ENCODE measurements around the gene ANKRD44.

The ANKRD44 gene

DNA sequence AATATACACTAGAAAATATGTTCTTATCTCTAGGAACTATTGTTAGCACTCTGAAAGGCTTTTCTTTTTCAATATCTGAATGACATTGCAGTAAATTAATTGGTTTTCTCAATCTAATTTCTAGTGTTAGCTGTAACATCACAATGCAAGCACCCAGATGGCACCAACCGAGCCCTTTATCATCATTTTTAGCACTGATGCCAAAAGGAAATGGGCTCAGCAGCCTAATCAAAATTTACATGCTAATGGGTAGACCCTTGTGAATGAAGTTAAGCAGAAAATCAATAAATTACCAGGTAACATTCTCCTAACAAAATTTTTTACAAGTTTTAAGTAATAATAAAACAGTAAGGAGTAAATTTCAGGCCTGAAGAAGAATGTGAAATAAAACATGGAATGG is 330.6 kb downstream of the ANKRD44 start:
- ATAC-seq (no peak), DNase-seq (ENCODE audit: low spot score in 2 of 2) (no peak)
- Mint-ChIP-seq H3K36me3 (peaks cover 20% of the 10 kb centered on the region), H3K27ac (no peak overlapping the region), H3K4me3 (no peak overlapping the region), H3K4me1 (peaks cover 14% of the 10 kb centered on the region), H3K9me3 (peaks cover 6% of the 10 kb centered on the region)

DNA sequence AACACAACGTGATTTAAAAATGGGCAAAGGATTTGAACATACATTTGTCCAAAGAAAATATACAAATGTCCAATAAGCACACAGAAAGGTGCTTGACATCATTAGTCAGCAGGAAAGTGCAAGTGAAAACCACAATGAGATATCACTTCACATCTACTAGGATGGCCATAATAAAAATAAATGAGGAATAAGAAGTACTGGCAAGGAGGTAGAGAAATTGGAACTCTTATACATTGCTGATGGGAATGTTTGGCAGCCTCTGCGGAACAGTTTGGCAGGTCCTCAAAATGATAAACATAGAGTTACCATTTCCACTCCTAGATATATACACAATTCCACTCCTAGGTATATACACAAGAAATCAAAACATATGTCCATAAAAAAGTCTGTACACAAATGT is 333.1 kb downstream of the ANKRD44 start:
- DNase-seq (ENCODE audit: low spot score in 2 of 2), result no peak
- Mint-ChIP-seq H3K36me3 (peaks cover 16% of the 10 kb centered on the region), H3K4me1 (peaks cover 20% of the 10 kb centered on the region), H3K9me3 (peaks cover 3% of the 10 kb centered on the region), H3K4me3 (no peak overlapping the region), H3K27ac (no peak overlapping the region)
- no peak for ATAC-seq

DNA sequence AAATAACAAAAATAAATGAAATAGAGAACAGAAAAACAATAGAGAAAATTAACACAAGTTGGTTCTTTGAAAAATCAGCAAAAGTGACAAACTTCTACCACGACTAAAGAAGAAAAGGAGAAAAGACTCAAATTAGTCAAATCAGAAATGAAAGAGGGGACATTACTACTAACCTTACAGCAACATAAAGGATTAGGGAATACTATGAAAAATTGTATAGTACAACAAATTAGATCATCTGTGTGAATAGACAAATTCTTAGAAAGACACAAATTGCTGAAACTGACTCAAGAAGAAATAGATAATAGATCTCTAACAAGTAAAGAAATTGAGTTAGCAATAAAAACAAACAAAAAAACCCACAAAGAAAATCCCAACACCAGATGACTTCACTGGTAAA is 335.6 kb downstream of the ANKRD44 start:
- peaks cover 3% of the 10 kb centered on the region for H3K9me3 Mint-ChIP-seq
- no peak overlapping the region for H3K27ac Mint-ChIP-seq
- H3K4me1 Mint-ChIP-seq, result peaks cover 19% of the 10 kb centered on the region
- H3K36me3 Mint-ChIP-seq, result peaks cover 8% of the 10 kb centered on the region
- no peak overlapping the region for H3K4me3 Mint-ChIP-seq
- ATAC-seq, result peak; percentile 50
- DNase-seq (ENCODE audit: low spot score in 2 of 2), result no peak

DNA sequence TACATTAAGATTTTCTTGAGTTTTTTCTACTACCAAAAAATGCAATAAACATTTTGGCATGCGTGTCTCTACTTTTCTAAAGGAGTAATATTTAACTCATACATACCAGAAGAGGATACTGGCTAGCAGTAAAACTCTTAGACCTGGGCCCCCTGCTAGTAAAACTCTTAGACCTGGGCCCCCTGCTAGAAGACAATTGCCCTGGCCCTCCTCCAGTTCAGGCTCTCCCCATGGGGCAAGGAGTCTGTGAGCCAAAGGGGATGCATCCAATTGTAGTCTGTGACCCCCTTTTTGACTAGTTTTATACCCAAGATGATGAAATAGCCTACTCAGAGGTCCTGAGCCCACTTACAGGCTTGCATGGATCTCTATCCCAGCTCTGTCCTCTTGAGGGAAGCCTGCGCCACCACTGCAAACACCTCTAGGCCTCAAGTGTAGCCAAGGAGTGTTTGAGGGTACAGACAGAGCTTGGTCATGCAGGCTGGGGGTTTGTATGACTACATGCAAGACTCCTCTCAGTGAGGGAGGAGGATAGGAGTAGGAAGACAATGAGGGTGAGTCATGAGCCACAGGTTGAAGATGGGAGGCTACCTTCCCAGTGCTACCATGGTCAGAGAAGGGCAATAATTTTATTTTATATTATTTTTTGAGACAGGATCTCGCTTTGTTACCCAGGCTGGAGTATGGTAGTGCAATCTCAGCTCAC is 338.9 kb downstream of the ANKRD44 start:
- H3K27ac Mint-ChIP-seq, result no peak overlapping the region
- H3K9me3 Mint-ChIP-seq, result peaks cover 2% of the 10 kb centered on the region
- no peak overlapping the region for H3K4me3 Mint-ChIP-seq
- H3K4me1 Mint-ChIP-seq, result peaks cover 25% of the 10 kb centered on the region
- DNase-seq (ENCODE audit: low spot score in 2 of 2) (no peak), ATAC-seq (peak; percentile 88)
- H3K36me3 Mint-ChIP-seq, result peaks cover 8% of the 10 kb centered on the region

DNA sequence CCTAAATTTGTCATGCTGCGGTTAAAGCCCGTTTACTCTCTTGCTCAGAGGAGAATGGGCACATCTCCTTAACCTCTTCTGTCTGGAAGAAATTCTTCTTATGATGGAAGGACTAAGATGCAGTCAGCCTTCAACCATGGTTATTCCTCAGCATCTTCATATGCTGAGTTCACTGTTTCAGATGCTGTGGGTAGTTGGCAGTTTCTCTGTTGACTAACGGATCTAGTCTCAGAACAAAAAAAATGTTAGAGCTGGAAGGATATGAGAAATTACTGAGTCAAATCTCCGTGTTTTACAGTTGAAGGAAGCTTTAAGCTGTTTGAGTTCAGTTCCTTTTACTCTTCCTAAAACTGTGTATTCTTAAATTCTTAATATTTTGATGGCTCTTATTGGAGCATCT is 340.5 kb downstream of the ANKRD44 start:
- peak; percentile 89 for ATAC-seq
- Mint-ChIP-seq H3K4me3 (no peak overlapping the region), H3K9me3 (peaks cover 2% of the 10 kb centered on the region), H3K27ac (no peak overlapping the region), H3K4me1 (peaks cover 19% of the 10 kb centered on the region), H3K36me3 (no peaks in the 10 kb centered on the region)
- DNase-seq (ENCODE audit: low spot score in 2 of 2), result no peak

DNA sequence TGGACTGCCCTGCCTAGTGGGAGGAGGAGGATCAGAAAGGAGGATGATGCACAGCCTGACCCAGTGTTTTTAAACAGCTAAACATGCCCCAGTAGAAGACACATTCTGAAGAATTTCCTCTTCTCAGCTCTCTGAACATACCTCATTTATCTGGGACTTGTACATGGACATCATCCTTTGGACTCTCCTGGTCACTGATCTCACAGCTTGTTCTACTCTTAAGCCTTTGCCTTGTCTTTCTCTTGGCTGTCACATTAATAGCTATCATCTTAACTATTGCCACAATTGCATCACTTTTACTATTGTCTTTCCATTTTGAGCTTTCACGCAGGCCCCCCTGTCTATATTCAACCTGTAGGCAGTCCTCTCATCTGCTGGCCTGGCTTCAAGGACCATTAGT is 342.1 kb downstream of the ANKRD44 start:
- H3K4me3 Mint-ChIP-seq, result no peak overlapping the region
- H3K27ac Mint-ChIP-seq, result no peak overlapping the region
- peaks cover 2% of the 10 kb centered on the region for H3K9me3 Mint-ChIP-seq
- ATAC-seq (no peak), DNase-seq (ENCODE audit: low spot score in 2 of 2) (no peak)
- peaks cover 18% of the 10 kb centered on the region for H3K4me1 Mint-ChIP-seq
- H3K36me3 Mint-ChIP-seq, result no peaks in the 10 kb centered on the region

DNA sequence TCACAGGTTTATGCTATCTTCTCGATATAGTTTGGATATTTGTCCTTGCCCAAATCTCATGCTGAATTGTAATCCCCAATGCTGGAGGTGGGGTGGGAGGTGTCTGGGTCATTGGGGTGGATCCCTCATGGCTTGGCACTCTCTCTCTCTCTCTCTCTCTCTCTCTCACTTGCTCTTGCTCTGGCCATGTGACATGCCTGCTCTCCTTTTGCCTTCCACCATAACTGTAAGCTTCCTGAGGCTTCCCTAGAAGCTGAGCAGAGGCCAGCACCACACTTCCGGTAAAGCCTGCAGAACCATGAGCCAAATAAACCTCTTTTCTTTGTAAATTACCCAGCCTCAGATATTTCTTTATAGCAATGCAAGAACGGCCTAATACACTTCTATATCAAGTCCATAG is 342.8 kb downstream of the ANKRD44 start:
- H3K36me3 Mint-ChIP-seq, result no peaks in the 10 kb centered on the region
- DNase-seq (ENCODE audit: low spot score in 2 of 2) (no peak), ATAC-seq (no peak)
- H3K4me1 Mint-ChIP-seq, result peaks cover 24% of the 10 kb centered on the region
- H3K9me3 Mint-ChIP-seq, result peaks cover 2% of the 10 kb centered on the region
- H3K27ac Mint-ChIP-seq, result no peak overlapping the region
- H3K4me3 Mint-ChIP-seq, result no peak overlapping the region

DNA sequence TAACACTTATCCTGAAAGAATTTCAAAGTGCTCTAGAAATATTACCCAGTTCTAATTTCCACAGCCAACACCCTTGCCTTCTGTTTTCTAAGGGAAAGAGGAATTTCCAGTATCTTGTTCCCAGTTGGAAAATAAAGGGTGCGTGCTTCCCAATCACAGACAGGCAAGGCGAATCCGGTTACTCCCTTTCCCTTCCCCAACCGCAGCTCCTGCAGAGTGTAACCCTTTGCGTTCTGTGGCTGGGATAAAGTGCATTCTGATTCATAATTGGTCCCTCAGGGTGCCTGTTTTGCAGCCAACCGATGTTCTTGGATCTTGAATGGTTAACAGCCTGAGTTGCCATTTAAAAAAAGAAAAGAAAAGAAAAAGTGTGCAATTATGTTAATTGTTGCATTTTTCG is 343.5 kb downstream of the ANKRD44 start:
- ATAC-seq (no peak), DNase-seq (ENCODE audit: low spot score in 2 of 2) (no peak)
- Mint-ChIP-seq H3K4me3 (no peak overlapping the region), H3K36me3 (no peaks in the 10 kb centered on the region), H3K4me1 (peaks cover 29% of the 10 kb centered on the region), H3K9me3 (peaks cover 2% of the 10 kb centered on the region), H3K27ac (no peak overlapping the region)

DNA sequence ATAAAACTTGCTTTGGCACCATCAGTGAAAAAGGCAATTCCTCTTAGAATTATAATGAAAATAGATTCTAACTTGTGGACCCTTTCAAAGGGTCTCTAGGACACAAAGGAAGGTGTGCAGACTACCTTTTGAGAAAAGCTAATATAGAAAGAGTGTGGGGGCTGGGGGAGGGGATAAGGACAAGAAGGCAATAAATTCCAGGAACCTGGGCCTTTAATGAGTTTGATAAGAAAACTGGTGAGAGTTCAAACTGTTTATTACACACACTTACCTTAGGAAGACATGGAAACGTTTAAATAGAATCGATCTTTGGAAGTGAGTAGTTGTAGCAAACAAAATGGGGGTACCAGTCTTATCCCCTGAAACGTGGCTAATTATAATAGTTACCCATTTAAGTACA is 344.5 kb downstream of the ANKRD44 start:
- no peak for DNase-seq (ENCODE audit: low spot score in 2 of 2)
- Mint-ChIP-seq H3K27ac (no peak overlapping the region), H3K4me3 (no peak overlapping the region), H3K9me3 (peaks cover 2% of the 10 kb centered on the region), H3K36me3 (no peaks in the 10 kb centered on the region), H3K4me1 (peaks cover 34% of the 10 kb centered on the region)
- ATAC-seq, result no peak

DNA sequence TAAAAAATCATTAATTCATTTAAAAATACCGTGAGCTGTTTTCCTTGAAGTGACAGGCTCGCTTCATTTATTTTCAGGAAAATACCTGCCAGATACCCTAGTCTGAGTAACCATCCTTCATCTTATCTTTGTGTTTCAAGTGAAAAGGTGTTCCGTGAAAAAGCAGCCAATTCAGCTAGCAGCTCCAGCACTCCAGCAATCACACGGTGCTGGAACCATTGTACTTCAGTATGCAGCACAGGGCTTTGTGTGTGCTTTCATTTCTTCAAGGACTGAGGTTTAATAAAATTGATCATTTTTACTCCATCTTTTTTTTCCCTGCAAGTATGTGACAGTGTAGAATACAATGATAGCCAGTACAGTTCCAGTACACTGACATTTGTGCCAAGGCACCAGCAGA is 344.9 kb downstream of the ANKRD44 start:
- ATAC-seq (no peak), DNase-seq (ENCODE audit: low spot score in 2 of 2) (no peak)
- Mint-ChIP-seq H3K4me1 (peaks cover 36% of the 10 kb centered on the region), H3K4me3 (no peak overlapping the region), H3K9me3 (peaks cover 2% of the 10 kb centered on the region), H3K36me3 (no peaks in the 10 kb centered on the region), H3K27ac (no peak overlapping the region)

DNA sequence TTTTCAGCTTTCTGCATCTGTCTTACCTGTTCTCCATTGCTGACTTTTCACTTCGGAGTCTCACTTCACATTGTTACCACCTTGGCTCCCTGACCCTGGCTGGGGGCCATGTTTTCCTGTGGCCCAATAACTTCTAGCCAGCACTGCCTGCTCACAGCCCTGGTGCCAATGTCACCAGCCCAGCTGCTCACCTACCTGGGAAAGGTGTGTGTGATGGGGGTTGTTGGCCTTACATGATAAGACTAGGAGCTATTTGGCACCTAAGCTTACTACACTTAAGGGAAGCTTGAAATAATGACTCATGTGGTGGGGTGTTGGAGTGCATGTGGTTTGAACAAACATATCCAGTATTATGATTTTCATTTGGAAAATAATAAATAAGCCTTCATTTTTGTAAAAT is 346.6 kb downstream of the ANKRD44 start:
- no peak overlapping the region for H3K4me3 Mint-ChIP-seq
- ATAC-seq (no peak), DNase-seq (ENCODE audit: low spot score in 2 of 2) (no peak)
- no peaks in the 10 kb centered on the region for H3K36me3 Mint-ChIP-seq
- peaks cover 4% of the 10 kb centered on the region for H3K9me3 Mint-ChIP-seq
- H3K27ac Mint-ChIP-seq, result no peak overlapping the region
- H3K4me1 Mint-ChIP-seq, result peaks cover 36% of the 10 kb centered on the region

DNA sequence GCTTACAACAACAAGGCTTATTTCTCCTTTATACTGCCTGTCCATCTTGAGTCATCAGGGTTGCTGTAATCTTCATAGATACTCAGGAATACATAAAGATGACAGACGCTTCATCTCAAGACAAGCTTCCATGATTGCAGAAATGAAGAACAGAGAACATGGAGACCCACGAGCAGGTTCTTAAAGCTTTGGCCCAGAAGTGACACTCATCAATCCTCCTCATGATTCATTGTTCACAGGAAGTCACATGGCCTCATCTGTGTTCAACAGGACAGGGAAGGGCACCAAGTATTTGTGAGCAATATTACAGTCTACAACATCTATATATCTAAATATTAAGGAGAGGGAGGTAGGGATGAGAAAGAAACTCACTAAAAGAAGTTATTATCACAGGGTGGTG is 347.5 kb downstream of the ANKRD44 start:
- no peaks in the 10 kb centered on the region for H3K36me3 Mint-ChIP-seq
- DNase-seq (ENCODE audit: low spot score in 2 of 2) (no peak), ATAC-seq (peak; percentile 63)
- peak overlapping the region; percentile 28 for H3K4me3 Mint-ChIP-seq
- peaks cover 4% of the 10 kb centered on the region for H3K9me3 Mint-ChIP-seq
- H3K27ac Mint-ChIP-seq, result peak overlapping the region; percentile 73
- H3K4me1 Mint-ChIP-seq, result peaks cover 41% of the 10 kb centered on the region

DNA sequence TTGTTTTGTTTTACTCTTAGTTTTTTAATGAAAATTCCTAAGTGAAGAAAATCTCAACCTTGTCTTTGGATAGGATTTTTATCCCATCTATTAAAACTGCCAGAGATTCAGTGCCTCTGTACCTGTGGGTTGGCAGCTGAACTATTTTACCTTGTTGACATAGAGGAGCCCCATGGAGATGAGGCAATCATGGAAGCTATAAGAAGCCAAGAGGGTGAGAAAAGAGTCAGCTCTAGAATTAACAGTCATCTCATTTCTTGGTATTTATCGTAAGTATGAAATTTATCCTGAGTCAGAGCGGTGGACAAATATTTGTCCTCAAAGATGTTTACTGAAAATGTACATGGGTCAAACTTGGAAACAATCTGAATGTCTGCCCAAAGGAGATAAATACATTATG is 348.3 kb downstream of the ANKRD44 start:
- H3K9me3 Mint-ChIP-seq, result peaks cover 2% of the 10 kb centered on the region
- peaks cover 36% of the 10 kb centered on the region for H3K4me1 Mint-ChIP-seq
- ATAC-seq, result peak; percentile 91
- peak overlapping the region; percentile 28 for H3K4me3 Mint-ChIP-seq
- no peaks in the 10 kb centered on the region for H3K36me3 Mint-ChIP-seq
- H3K27ac Mint-ChIP-seq, result peak overlapping the region; percentile 73
- no peak for DNase-seq (ENCODE audit: low spot score in 2 of 2)

DNA sequence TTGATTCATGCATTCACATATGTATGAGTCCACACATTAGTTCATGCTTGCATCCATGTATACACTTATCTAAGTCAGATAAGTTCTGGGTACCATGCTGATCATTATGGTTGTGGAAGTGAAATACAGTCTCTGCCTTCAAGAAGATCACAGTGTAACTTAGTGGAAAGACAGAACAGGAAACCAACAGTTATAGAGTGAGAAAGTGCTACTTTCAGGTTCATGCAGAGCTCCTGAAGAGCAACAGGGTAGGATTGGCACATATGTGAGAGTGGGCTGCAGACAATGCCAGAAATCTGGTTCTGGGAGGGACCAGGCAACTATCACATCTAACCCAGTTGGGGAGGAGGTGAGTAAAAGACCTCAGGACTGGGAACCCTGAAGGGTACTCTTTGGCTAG is 348.7 kb downstream of the ANKRD44 start:
- Mint-ChIP-seq H3K4me3 (peak overlapping the region; percentile 28), H3K27ac (peak overlapping the region; percentile 73)

DNA sequence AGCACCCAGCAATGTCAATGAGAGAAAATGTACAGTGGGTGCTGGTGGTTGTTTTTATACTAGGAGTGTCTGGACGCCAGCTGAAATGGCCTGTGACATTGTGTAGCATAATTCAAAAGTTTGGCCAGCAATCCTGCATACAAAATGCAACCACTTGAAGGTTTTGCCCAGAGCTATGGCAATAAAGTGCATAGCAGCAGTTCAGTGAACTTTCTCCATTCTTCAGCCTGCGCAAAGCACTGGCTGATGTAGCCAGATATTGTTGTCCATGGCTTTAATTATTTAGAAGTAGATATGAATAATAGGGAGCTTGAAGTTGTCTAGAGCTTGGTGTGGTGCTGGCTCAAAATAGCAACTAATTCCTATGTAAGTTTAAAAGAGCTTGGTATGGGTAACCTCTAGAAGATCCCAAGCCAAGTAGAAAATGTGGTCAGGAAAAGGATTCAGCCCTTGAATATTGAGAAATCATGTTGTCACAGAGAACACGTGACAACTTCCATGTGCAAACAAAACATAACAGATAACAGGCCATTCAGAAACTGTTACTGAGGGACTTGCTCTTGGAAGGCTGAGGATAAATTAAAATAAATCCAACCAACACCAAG is 350.7 kb downstream of the ANKRD44 start:
- DNase-seq (ENCODE audit: low spot score in 2 of 2), result no peak
- no peaks in the 10 kb centered on the region for H3K36me3 Mint-ChIP-seq
- no peak for ATAC-seq
- H3K4me1 Mint-ChIP-seq, result peaks cover 44% of the 10 kb centered on the region
- H3K9me3 Mint-ChIP-seq, result peaks cover 2% of the 10 kb centered on the region
- H3K27ac Mint-ChIP-seq, result no peak overlapping the region
- no peak overlapping the region for H3K4me3 Mint-ChIP-seq

More for the DNA sequence above, 348.7 kb downstream of the ANKRD44 start:
- peaks cover 36% of the 10 kb centered on the region for H3K4me1 Mint-ChIP-seq
- peak; percentile 94 for ATAC-seq
- peaks cover 2% of the 10 kb centered on the region for H3K9me3 Mint-ChIP-seq
- peak in 1 of 2 donors; percentile 72 for DNase-seq (ENCODE audit: low spot score in 2 of 2)
- H3K36me3 Mint-ChIP-seq, result no peaks in the 10 kb centered on the region

DNA sequence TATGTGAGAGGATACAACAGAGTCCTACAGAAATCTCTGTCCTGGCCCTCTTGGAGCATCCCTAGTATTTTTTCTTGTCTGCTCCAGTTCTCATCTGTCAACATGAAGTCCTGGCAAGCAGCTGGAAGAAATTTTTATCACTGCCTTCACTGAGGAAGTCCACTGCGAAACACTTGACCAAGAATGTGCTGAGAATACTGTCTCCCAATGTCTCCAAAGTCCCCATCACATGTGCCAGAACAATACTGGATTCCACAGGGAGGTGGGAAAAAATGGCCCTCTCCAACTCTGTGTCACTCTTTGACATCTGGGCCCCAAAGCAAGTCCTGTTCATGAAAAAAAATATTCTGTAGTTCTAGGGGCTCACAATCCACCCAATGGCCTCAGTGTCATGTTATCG is 351.3 kb downstream of the ANKRD44 start:
- Mint-ChIP-seq H3K36me3 (no peaks in the 10 kb centered on the region), H3K9me3 (peaks cover 2% of the 10 kb centered on the region), H3K4me1 (peaks cover 44% of the 10 kb centered on the region), H3K27ac (no peak overlapping the region), H3K4me3 (no peak overlapping the region)
- no peak for ATAC-seq
- DNase-seq (ENCODE audit: low spot score in 2 of 2), result no peak

Measured in stimulated activated effector memory CD8-positive, alpha-beta T cell treated with anti-CD3 and anti-CD28 coated beads, Interleukin-12 subunit alpha, Interleukin-12 subunit beta, amount 100 ng/mL, for 72 hours (primary cell).